ENCODE results near the gene RNH1.
"Not testable (repeated sequence)": the region's sequence is repeated elsewhere in the genome, so short reads cannot be mapped to it uniquely, and the experiment has no call there.

Gene RNH1

GRCh38 chr11:520428-521176 is 13.6 kb upstream of the RNH1 start:
- DNase-seq (ENCODE audit: low read depth) = no peak

GRCh38 chr11:518463-519202 is 11.6 kb upstream of the RNH1 start:
- DNase-seq (ENCODE audit: low read depth) = peak; percentile 94

- DNase-seq (ENCODE audit: low read depth) = not testable (repeated sequence)
Observed at GRCh38 chr11:516918-517685, 10.1 kb upstream of the RNH1 start.

GRCh38 chr11:516400-516799 is 9.4 kb upstream of the RNH1 start:
- no peak for DNase-seq (ENCODE audit: low read depth)

GRCh38 chr11:515131-515530 is 8.1 kb upstream of the RNH1 start:
- no peak for DNase-seq (ENCODE audit: low read depth)

- no peak for DNase-seq (ENCODE audit: low read depth)
Observed at GRCh38 chr11:514606-515005, 7.6 kb upstream of the RNH1 start.

- no peak for DNase-seq (ENCODE audit: low read depth)
Observed at GRCh38 chr11:512761-513595, 5.9 kb upstream of the RNH1 start.

- no peak for DNase-seq (ENCODE audit: low read depth)
Observed at GRCh38 chr11:508956-509355, 1.9 kb upstream of the RNH1 start.

- no peak for DNase-seq (ENCODE audit: low read depth)
Observed at GRCh38 chr11:507727-508515, 879 bp upstream of the RNH1 start.

GRCh38 chr11:506238-506994 is 626 bp downstream of the RNH1 start:
- peak; percentile 99 for DNase-seq (ENCODE audit: low read depth)

- DNase-seq (ENCODE audit: low read depth) = no peak
Observed at GRCh38 chr11:504994-505344, 2.1 kb downstream of the RNH1 start.

- peak; percentile 75 for DNase-seq (ENCODE audit: low read depth)
Observed at GRCh38 chr11:504053-504993, 2.7 kb downstream of the RNH1 start.

- peak; percentile 85 for DNase-seq (ENCODE audit: low read depth)
Observed at GRCh38 chr11:503179-503981, 3.7 kb downstream of the RNH1 start.

- DNase-seq (ENCODE audit: low read depth) = no peak
Observed at GRCh38 chr11:502288-503178, 4.5 kb downstream of the RNH1 start.

GRCh38 chr11:501683-502287 is 5.3 kb downstream of the RNH1 start:
- no peak for DNase-seq (ENCODE audit: low read depth)

GRCh38 chr11:501001-501682 is 5.9 kb downstream of the RNH1 start:
- no peak for DNase-seq (ENCODE audit: low read depth)

All from fibroblast of gingiva (primary cell).